HepG2 (cell line): ENCODE results near the gene ALG11. TPM values are rescaled to one million over a fixed set of nuclear protein-coding genes. Genes with fewer than 3 reads are reported as not detected.

ENCODE experiments used
- CREB1 ChIP-seq, 2 experiments: fragments of 450-650 bp in 1 of 2; IDR thresholded peaks; 2 replicates each; pipeline ENCODE4 v1.6.1; 2016 to 2017; ENCODE audit warnings: control low read depth in 1 of 2, mild to moderate bottlenecking in 1 of 2, missing compliant biosample characterization in 1 of 2, missing genetic modification characterization in 1 of 2
- HNF4G ChIP-seq, 2 experiments: sonication (generic) in 1 of 2; formaldehyde crosslinking in 1 of 2; IDR thresholded peaks; 2 replicates each; pipeline versions ENCODE4 v1.4.0 to v1.6.1; 2011 to 2020; ENCODE audit warnings: borderline replicate concordance in 2 of 2, low read depth in 2 of 2, mild to moderate bottlenecking in 2 of 2, low read length in 1 of 2, missing genetic modification reagents in 1 of 2, moderate library complexity in 1 of 2
- ISX ChIP-seq: sonication (generic); formaldehyde crosslinking; conservative IDR thresholded peaks from 2 replicates; pipeline ENCODE4 v1.5.0; 2020; ENCODE audit warnings: missing genetic modification reagents
- KLF15 ChIP-seq: sonication (generic); formaldehyde crosslinking; IDR thresholded peaks from 2 replicates; pipeline ENCODE4 v1.8.1; 2023; ENCODE audit warnings: borderline replicate concordance, mild to moderate bottlenecking, inconsistent platforms, missing genetic modification reagents, mixed read lengths
- LRRFIP1 ChIP-seq: sonication (generic); formaldehyde crosslinking; conservative IDR thresholded peaks from 2 replicates; pipeline ENCODE4 v1.4.0; 2020; ENCODE audit warnings: missing genetic modification reagents
- NFYC ChIP-seq: IDR thresholded peaks from 2 replicates; pipeline ENCODE4 v1.6.1; 2016; ENCODE audit warnings: missing genetic modification reagents, missing compliant biosample characterization
- PHB2 ChIP-seq: fragments of 450-650 bp; IDR thresholded peaks from 2 replicates; pipeline ENCODE4 v1.6.1; 2018; ENCODE audit not compliant: partially characterized antibody
- SALL1 ChIP-seq: sonication (generic); formaldehyde crosslinking; IDR thresholded peaks from 2 replicates; pipeline ENCODE4 v1.8.0; 2022; ENCODE audit warnings: mild to moderate bottlenecking, missing genetic modification reagents
- SCMH1 ChIP-seq: sonication (generic); formaldehyde crosslinking; IDR thresholded peaks from 2 replicates; pipeline ENCODE4 v1.9.0; 2021; ENCODE audit warnings: missing genetic modification reagents, mild to moderate bottlenecking, borderline replicate concordance
- SRF ChIP-seq: IDR thresholded peaks from 2 replicates; pipeline ENCODE4 v1.6.1; 2011; ENCODE audit warnings: mild to moderate bottlenecking, low read depth, low read length, moderate library complexity
- TBP ChIP-seq: sonication (generic); formaldehyde crosslinking; IDR thresholded peaks from 2 replicates; pipeline ENCODE4 v1.5.0; 2020; ENCODE audit warnings: missing genetic modification reagents
- ZFP90 ChIP-seq: sonication (generic); formaldehyde crosslinking; IDR thresholded peaks from 2 replicates; pipeline ENCODE4 v1.8.0; 2022; ENCODE audit warnings: missing genetic modification reagents, mild to moderate bottlenecking, inconsistent platforms, borderline replicate concordance
- ZNF512B ChIP-seq: sonication (generic); formaldehyde crosslinking; IDR thresholded peaks from 2 replicates; pipeline ENCODE4 v1.5.1; 2020; ENCODE audit warnings: missing genetic modification reagents, mild to moderate bottlenecking, borderline replicate concordance
- ZNF549 ChIP-seq: sonication (generic); formaldehyde crosslinking; IDR thresholded peaks from 2 replicates; pipeline ENCODE4 v1.5.0; 2020; ENCODE audit warnings: missing genetic modification reagents
- ZNF572 ChIP-seq: sonication (generic); formaldehyde crosslinking; IDR thresholded peaks from 2 replicates; pipeline ENCODE4 v1.5.1; 2020; ENCODE audit warnings: mild to moderate bottlenecking, missing genetic modification reagents
- ZNF614 ChIP-seq: IDR thresholded peaks from 2 replicates; pipeline ENCODE4 v1.6.1; 2018; ENCODE audit warnings: missing biosample characterization, missing genetic modification reagents, inconsistent platforms, borderline replicate concordance
- ZSCAN12 ChIP-seq: sonication (generic); formaldehyde crosslinking; IDR thresholded peaks from 2 replicates; pipeline ENCODE4 v1.9.0; 2021; ENCODE audit warnings: mild to moderate bottlenecking, missing genetic modification reagents
- ZSCAN9 ChIP-seq: IDR thresholded peaks from 2 replicates; pipeline ENCODE4 v1.6.1; 2016; ENCODE audit warnings: borderline replicate concordance
- polyA plus RNA-seq, 8 experiments: library from polyadenylated mRNA; depleted of rRNA in 3 of 8; stranded (reverse) in 7 of 8; unstranded in 1 of 8; fragments of >200 nt; fragmentation: Illumina TruSeq in 4 of 8; extraction: Trizol in 4 of 8; gene quantifications; 2 replicates each; pipeline versions ENCODE4 v1.2.1 to v1.2.3, GENCODE V29; 2011 to 2016; ENCODE audit warnings: low read depth in 4 of 8, missing spikeins in 1 of 8, mixed read lengths in 1 of 8; ENCODE audit not compliant: insufficient read depth in 1 of 8
- total RNA-seq, 5 experiments: library from RNA; depleted of rRNA; stranded (reverse); fragments of >200 nt; fragmentation: Illumina TruSeq; extraction: Trizol; gene quantifications; 2 replicates each; pipeline ENCODE4 v1.2.3, GENCODE V29; 2016; ENCODE audit warnings: low read depth in 1 of 5
- TF ChIP-seq, protein P1 (sequence below): sonication (generic); formaldehyde crosslinking; IDR thresholded peaks from 2 replicates; pipeline ENCODE4 v1.4.0; 2020; ENCODE audit warnings: missing genetic modification reagents, borderline replicate concordance
- TF ChIP-seq, protein P2 (sequence below): sonication (generic); formaldehyde crosslinking; IDR thresholded peaks from 2 replicates; pipeline ENCODE4 v1.9.0; 2021; ENCODE audit warnings: missing genetic modification reagents, borderline replicate concordance

The ALG11 gene
- total and polyA plus RNA-seq, 2 of the 13 experiments (the other 11 are each of a cell fraction or from before 2014, with no cell fraction given), result 14.7 to 27.9 TPM

DNA sequence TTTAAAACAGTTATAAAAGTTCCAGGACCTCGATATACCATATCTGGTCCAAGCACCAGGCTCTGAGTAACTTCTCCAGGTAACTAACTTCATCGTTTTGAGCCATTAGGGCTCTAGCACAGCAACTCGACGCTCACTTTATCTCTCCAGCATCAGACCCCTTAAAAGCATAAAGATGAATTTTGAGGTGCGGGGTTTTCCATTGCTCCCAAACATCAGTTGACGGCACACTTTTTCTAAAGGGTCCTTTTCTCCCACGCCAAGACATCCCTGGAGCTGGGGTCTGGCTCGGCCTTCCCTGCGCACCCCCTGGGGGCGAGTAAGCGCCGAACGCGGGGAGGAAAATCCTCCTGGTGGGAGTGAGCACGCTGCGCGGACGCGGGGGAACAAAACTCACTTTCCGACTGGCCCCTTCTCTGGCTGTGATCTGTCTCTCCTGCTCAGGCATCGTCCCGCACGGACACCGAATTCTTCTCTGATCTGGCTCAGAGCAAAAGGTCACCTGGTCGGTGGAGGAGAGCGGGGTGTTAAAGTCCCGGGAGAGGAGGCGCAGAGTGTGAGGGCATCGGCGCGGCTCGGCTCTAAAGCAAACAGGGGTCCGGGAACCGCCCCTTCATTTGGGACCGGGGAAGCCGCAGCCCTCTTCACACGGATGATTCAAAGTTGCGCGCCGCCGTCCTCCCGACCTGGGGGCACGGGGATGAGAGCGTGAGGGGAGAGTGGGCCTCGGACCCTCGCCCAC is 1.1 kb upstream of the ALG11 start, which contains the start of gene ATP7B (continued):
- TF ChIP-seq SRF (no peak), LRRFIP1 (CRISPR knock-in tag) (no peak), HNF4G (IDR thresholded peaks at IDR 0.05; ENCODE audit: borderline replicate concordance, low read depth, low read length) (no peak), HNF4G (CRISPR knock-in tag; IDR thresholded peaks at IDR 0.05; ENCODE audit: borderline replicate concordance, low read depth) (no peak), PHB2 (no peak), ZFP90 (CRISPR knock-in tag) (no peak), TBP (no peak), SCMH1 (CRISPR knock-in tag) (no peak), ZSCAN12 (CRISPR knock-in tag) (no peak), ISX (CRISPR knock-in tag) (0 out of 2 replicates have a peak, but pooled peaks have one; percentile 38), ZSCAN9 (CRISPR knock-in tag) (no peak), SALL1 (CRISPR knock-in tag) (no peak), ZNF512B (CRISPR knock-in tag) (no peak; the same call in 1 of the 2 replicates), ZNF572 (no peak), KLF15 (CRISPR knock-in tag) (no peak), ZNF614 (CRISPR knock-in tag) (no peak), NFYC (CRISPR knock-in tag) (no peak), ZNF549 (CRISPR knock-in tag) (0 out of 2 replicates have a peak, but pooled peaks have one; percentile 11), CREB1 (IDR thresholded peaks at IDR 0.05) (no peak), CREB1 (CRISPR knock-in tag; IDR thresholded peaks at IDR 0.05) (no peak)
- TF ChIP-seq, protein P1, sequence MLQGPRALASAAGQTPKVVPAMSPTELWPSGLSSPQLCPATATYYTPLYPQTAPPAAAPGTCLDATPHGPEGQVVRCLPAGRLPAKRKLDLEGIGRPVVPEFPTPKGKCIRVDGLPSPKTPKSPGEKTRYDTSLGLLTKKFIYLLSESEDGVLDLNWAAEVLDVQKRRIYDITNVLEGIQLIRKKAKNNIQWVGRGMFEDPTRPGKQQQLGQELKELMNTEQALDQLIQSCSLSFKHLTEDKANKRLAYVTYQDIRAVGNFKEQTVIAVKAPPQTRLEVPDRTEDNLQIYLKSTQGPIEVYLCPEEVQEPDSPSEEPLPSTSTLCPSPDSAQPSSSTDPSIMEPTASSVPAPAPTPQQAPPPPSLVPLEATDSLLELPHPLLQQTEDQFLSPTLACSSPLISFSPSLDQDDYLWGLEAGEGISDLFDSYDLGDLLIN (CRISPR knock-in tag), result no peak
- TF ChIP-seq, protein P2, sequence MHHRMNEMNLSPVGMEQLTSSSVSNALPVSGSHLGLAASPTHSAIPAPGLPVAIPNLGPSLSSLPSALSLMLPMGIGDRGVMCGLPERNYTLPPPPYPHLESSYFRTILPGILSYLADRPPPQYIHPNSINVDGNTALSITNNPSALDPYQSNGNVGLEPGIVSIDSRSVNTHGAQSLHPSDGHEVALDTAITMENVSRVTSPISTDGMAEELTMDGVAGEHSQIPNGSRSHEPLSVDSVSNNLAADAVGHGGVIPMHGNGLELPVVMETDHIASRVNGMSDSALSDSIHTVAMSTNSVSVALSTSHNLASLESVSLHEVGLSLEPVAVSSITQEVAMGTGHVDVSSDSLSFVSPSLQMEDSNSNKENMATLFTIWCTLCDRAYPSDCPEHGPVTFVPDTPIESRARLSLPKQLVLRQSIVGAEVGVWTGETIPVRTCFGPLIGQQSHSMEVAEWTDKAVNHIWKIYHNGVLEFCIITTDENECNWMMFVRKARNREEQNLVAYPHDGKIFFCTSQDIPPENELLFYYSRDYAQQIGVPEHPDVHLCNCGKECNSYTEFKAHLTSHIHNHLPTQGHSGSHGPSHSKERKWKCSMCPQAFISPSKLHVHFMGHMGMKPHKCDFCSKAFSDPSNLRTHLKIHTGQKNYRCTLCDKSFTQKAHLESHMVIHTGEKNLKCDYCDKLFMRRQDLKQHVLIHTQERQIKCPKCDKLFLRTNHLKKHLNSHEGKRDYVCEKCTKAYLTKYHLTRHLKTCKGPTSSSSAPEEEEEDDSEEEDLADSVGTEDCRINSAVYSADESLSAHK (CRISPR knock-in tag), result no peak
